GM21367 (cell line): ENCODE results near the gene DPF1.

Source experiments
- ATAC-seq: cut with Tn5 transposase; IDR thresholded peaks from one replicate; pipeline ENCODE4 v1.9.1; 2021; ENCODE audit not compliant: unreplicated experiment

DPF1 gene

DNA sequence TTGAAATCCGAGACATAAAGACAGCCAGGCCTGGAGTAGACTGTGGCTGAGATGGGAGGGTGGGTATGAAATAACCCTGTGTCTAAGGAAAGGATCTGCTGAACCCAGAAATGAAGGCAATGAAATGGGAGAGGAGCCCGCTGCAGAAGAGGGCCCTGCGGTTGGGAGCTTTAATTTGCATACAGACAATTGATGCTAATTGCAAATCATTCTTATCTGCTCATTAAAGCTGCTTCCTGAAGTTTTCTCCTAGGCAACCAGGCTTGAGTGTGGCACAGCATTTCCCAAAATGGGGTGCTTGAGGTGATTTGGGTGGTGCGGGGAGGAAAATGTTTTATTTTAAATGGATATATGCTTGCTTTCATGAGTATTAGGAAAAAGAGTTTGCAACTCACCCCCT is 55.4 kb downstream of the DPF1 start:
- ATAC-seq = no peak

DNA sequence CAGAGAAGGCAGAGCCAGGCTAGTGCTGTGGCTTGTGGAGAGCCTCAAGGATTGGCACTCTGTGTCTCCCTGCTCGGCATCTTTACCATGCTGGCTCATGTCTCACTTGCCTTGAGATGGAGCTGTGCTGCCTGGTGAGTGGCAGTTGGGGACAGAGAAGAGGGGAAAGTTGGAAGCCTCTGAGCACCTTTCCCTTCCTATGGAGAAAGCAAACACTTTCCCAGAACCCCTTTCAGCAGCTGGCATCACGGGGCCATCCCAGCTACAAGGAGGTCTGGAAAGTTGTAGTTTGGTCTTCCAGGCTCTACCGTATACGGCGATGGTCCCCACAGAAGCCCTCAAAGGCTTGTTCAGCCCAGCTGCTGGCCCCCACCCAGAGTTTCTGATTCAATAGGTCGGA is 58.7 kb downstream of the DPF1 start:
- no peak for ATAC-seq

DNA sequence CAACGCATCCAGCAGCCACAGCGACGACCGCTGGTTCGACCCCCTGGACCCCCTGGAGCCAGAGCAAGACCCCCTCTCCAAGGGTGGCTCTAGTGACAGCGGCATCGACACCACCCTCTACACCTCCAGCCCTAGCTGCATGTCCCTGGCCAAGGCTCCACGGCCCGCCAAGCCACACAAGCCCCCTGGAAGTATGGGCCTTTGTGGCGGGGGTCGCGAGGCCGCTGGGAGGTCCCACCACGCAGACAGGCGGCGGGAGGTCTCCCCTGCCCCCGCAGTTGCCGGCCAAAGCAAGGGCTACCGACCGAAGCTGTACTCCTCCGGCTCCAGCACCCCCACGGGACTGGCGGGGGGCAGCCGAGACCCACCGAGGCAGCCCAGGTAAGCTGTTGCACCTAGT is 59.5 kb downstream of the DPF1 start:
- no peak for ATAC-seq

GRCh38 chr19:38163419-38164290 is 60.4 kb downstream of the DPF1 start:
- ATAC-seq = no peak

- ATAC-seq = no peak
Measured at GRCh38 chr19:38162632-38163031, 61.4 kb downstream of the DPF1 start.

DNA sequence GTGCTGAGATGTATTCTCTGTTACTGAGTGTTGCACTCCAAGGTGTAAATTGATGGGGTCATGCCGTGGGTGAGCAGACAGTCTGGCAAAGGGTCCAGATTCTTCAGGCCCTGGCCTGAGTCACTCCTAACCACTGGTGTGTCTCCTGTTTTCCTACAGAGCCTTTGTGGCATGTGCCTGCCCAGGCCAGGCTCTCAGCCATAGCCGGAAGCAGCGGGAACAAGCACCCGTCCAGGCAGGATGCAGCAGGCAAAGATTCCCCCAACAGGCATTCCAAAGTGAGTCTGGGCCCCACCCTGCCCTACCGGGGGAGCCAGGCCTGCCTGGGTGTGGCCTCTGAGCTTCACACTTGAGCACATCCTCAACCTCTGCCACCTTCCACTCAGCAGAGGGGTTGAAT is 61.9 kb downstream of the DPF1 start:
- no peak for ATAC-seq
